Keratinocyte (primary cell): ENCODE results near the gene RPS6KL1. TPM values are rescaled to one million over a fixed set of nuclear protein-coding genes. Genes with fewer than 3 reads are reported as not detected.

ENCODE experiments used
- DNase-seq: peaks from one replicate; pipeline ENCODE4 v3.0.0-alpha.2; 2011; ENCODE audit warnings: low read depth, missing footprints, low spot score
- FAIRE-seq: peaks from 2 replicates; lab custom pipeline; 2011; peaks lifted over from hg19 to GRCh38; lab: Jason Lieb, UNC
- H2AFZ ChIP-seq: 2 replicates; pipeline ENCODE4 v1.6.0; 2012; ENCODE audit warnings: low read length, control low read depth, inconsistent platforms; ENCODE audit not compliant: control insufficient read depth
- H3K27ac ChIP-seq: 2 replicates; pipeline ENCODE4 v1.5.1; 2011; ENCODE audit warnings: low read length; ENCODE audit not compliant: control insufficient read depth, insufficient read depth
- H3K27me3 ChIP-seq: 3 replicates; pipeline ENCODE4 v1.6.0; 2011; ENCODE audit warnings: low read length; ENCODE audit not compliant: control insufficient read depth, insufficient read depth; ENCODE audit errors: extremely low read depth
- H3K36me3 ChIP-seq, 2 experiments: 2 replicates in 1 of 2; 3 replicates in 1 of 2; pipeline ENCODE4 v1.5.1; 2011; ENCODE audit warnings: low read length in 2 of 2, mild to moderate bottlenecking in 1 of 2; ENCODE audit not compliant: control insufficient read depth in 2 of 2, insufficient read depth in 2 of 2; ENCODE audit errors: extremely low read depth in 1 of 2
- H3K4me1 ChIP-seq: 3 replicates; pipeline ENCODE4 v1.5.1; 2011; ENCODE audit warnings: low read length; ENCODE audit not compliant: control insufficient read depth, insufficient read depth; ENCODE audit errors: extremely low read depth
- H3K4me2 ChIP-seq: 3 replicates; pipeline ENCODE4 v1.6.0; 2011; ENCODE audit warnings: low read depth, low read length; ENCODE audit not compliant: control insufficient read depth, insufficient read depth; ENCODE audit errors: extremely low read depth
- H3K4me3 ChIP-seq, 3 experiments: fragments of 200-600 bp in 1 of 3; sonication (generic) in 1 of 3; 2 replicates in 2 of 3; 3 replicates in 1 of 3; pipeline ENCODE4 v1.5.1; 2011 to 2016; ENCODE audit warnings: low read length in 3 of 3, mild to moderate bottlenecking in 3 of 3, control low read depth in 2 of 3, inconsistent platforms in 1 of 3, low read depth in 1 of 3, mixed read lengths in 1 of 3, mixed run types in 1 of 3, moderate library complexity in 1 of 3; ENCODE audit not compliant: control insufficient read depth in 2 of 3, insufficient read depth in 2 of 3; ENCODE audit errors: extremely low read depth in 1 of 3
- H3K79me2 ChIP-seq: 2 replicates; pipeline ENCODE4 v1.6.0; 2012; ENCODE audit warnings: low read length; ENCODE audit not compliant: control insufficient read depth, insufficient read depth
- H3K9ac ChIP-seq: 3 replicates; pipeline ENCODE4 v1.6.0; 2011; ENCODE audit warnings: low read length; ENCODE audit not compliant: control insufficient read depth, insufficient read depth; ENCODE audit errors: extremely low read depth
- H3K9me1 ChIP-seq: 3 replicates; pipeline ENCODE4 v1.6.0; 2011; ENCODE audit warnings: low read length; ENCODE audit not compliant: control insufficient read depth, insufficient read depth; ENCODE audit errors: extremely low read depth
- H3K9me3 ChIP-seq: 2 replicates; pipeline ENCODE4 v1.5.1; 2012; ENCODE audit warnings: low read depth, low read length; ENCODE audit not compliant: control insufficient read depth
- H4K20me1 ChIP-seq: 3 replicates; pipeline ENCODE4 v1.6.0; 2011; ENCODE audit warnings: low read length; ENCODE audit not compliant: control insufficient read depth, insufficient read depth; ENCODE audit errors: extremely low read depth
- CTCF ChIP-seq, 3 experiments: IDR thresholded peaks in 1 of 3; conservative IDR thresholded peaks in 1 of 3; optimal IDR thresholded peaks in 1 of 3; 2 replicates in 2 of 3; 3 replicates in 1 of 3; pipeline versions ENCODE3 to v1.5.1; 2011; ENCODE audit warnings: low read length in 3 of 3, mild to moderate bottlenecking in 3 of 3, moderate library complexity in 2 of 3, control low read depth in 1 of 3, inconsistent platforms in 1 of 3; ENCODE audit not compliant: insufficient read depth in 2 of 3; ENCODE audit errors: extremely low read depth in 1 of 3
- EZH2 ChIP-seq: IDR thresholded peaks from one replicate; pipeline ENCODE4 v1.6.1; 2012; ENCODE audit warnings: inconsistent platforms, mild to moderate bottlenecking, low read length, moderate library complexity
- dilution Hi-C: fragments of 300-500 bp; cut with MboI; formaldehyde crosslinking; loops from one replicate; pipeline ENCODE4 v1.7.0; 2020; ENCODE audit warnings: low sequenced_read_pairs; ENCODE audit not compliant: extremely low pct_ligation_motif_present
- polyA plus RNA-seq, 5 experiments: library from polyadenylated mRNA; depleted of rRNA in 3 of 5; stranded (reverse) in 3 of 5; stranded (forward) in 1 of 5; unstranded in 1 of 5; fragments of >200 nt; gene quantifications; 1 replicate in 1 of 5; 2 replicates in 3 of 5; 3 replicates in 1 of 5; pipeline versions ENCODE4 v1.2.1 to v1.2.3, GENCODE V29; 2011 to 2012; ENCODE audit warnings: missing spikeins in 2 of 5, low read depth in 1 of 5, low replicate concordance in 1 of 5

The RPS6KL1 gene
- polyA plus RNA-seq, 1 donor (not counting 4 experiments of a cell fraction or from before 2014, with no cell fraction given) = 0.69 TPM

- dilution Hi-C loops = no loop called here
- peaks cover 61% of the 10 kb centered on the region for H3K4me1 ChIP-seq
- no peaks in the 10 kb centered on the region for H3K9me1 ChIP-seq
- H4K20me1 ChIP-seq = no peaks in the 10 kb centered on the region
- FAIRE-seq = no peak
- H3K4me3 ChIP-seq = no peak overlapping the region
- no peaks in the 10 kb centered on the region for H3K79me2 ChIP-seq
- DNase-seq = no peak
- H3K4me2 ChIP-seq = no peak overlapping the region
- H3K27me3 ChIP-seq = no peaks in the 10 kb centered on the region
- TF ChIP-seq CTCF (optimal IDR thresholded peaks at IDR 0.05 in 1 of 3, IDR thresholded peaks at IDR 0.05 in 1 of 3, conservative IDR thresholded peaks at IDR 0.05 in 1 of 3; ENCODE audit: extremely low read depth in 1 of 3, insufficient read depth in 2 of 3, low read length in 3 of 3) (no peak), EZH2 (no peak)
- H2AFZ ChIP-seq = no peak overlapping the region
- H3K9me3 ChIP-seq = no peaks in the 10 kb centered on the region
- H3K36me3 ChIP-seq = no peaks in the 10 kb centered on the region
- no peak overlapping the region for H3K9ac ChIP-seq
- H3K27ac ChIP-seq = no peak overlapping the region
These were observed 39.4 kb upstream of the RPS6KL1 start for GRCh38 chr14:74962493-74962892.

- no peak overlapping the region for H2AFZ ChIP-seq
- H3K9me1 ChIP-seq = no peaks in the 10 kb centered on the region
- H4K20me1 ChIP-seq = no peaks in the 10 kb centered on the region
- H3K36me3 ChIP-seq = no peaks in the 10 kb centered on the region
- TF ChIP-seq EZH2 (no peak), CTCF (optimal IDR thresholded peaks at IDR 0.05 in 1 of 3, IDR thresholded peaks at IDR 0.05 in 1 of 3, conservative IDR thresholded peaks at IDR 0.05 in 1 of 3; ENCODE audit: extremely low read depth in 1 of 3, insufficient read depth in 2 of 3, low read length in 3 of 3) (no peak)
- H3K79me2 ChIP-seq = no peaks in the 10 kb centered on the region
- DNase-seq (no peak), FAIRE-seq (no peak)
- H3K4me3 ChIP-seq = no peak overlapping the region
- dilution Hi-C loops = no loop called here
- no peak overlapping the region for H3K27ac ChIP-seq
- H3K4me2 ChIP-seq = no peak overlapping the region
- no peaks in the 10 kb centered on the region for H3K27me3 ChIP-seq
- no peaks in the 10 kb centered on the region for H3K9me3 ChIP-seq
- peaks cover 61% of the 10 kb centered on the region for H3K4me1 ChIP-seq
- H3K9ac ChIP-seq = no peak overlapping the region
These were observed 39.0 kb upstream of the RPS6KL1 start for GRCh38 chr14:74962046-74962445.
